Neural cell (in vitro differentiated cells): ENCODE measurements around the gene RAI14.

Source experiments
- EZH2 ChIP-seq: fragments of 200-600, 300-800 bp; shearing (Covaris generic), sonication (generic); IDR thresholded peaks from 2 replicates; pipeline ENCODE4 v1.6.1; 2014; ENCODE audit warnings: antibody characterized with exemption, low read length, borderline replicate concordance, mild to moderate bottlenecking; ENCODE audit not compliant: insufficient read depth, poor library complexity, severe bottlenecking
- MXI1 ChIP-seq: fragments of 450-650 bp; conservative IDR thresholded peaks from 2 replicates; pipeline ENCODE4 v1.6.1; 2014; ENCODE audit warnings: antibody characterized with exemption, mild to moderate bottlenecking; ENCODE audit not compliant: poor library complexity, severe bottlenecking
- RAD21 ChIP-seq: fragments of 450-650 bp; conservative IDR thresholded peaks from 2 replicates; pipeline ENCODE4 v1.6.1; 2014; ENCODE audit warnings: antibody characterized with exemption, mild to moderate bottlenecking, moderate library complexity
- TAF1 ChIP-seq: IDR thresholded peaks from 2 replicates; pipeline ENCODE4 v1.6.1; 2012; ENCODE audit warnings: low read depth
- TF ChIP-seq, protein P1 (sequence below): fragments of 450-650 bp; IDR thresholded peaks from 2 replicates; pipeline ENCODE4 v1.5.1; 2014; ENCODE audit warnings: antibody characterized with exemption, mild to moderate bottlenecking, moderate library complexity; ENCODE audit not compliant: poor library complexity, severe bottlenecking
- TF ChIP-seq, protein P2 (sequence below): IDR thresholded peaks from 2 replicates; pipeline ENCODE4 v1.6.1; 2012; ENCODE audit warnings: borderline replicate concordance

DNA sequence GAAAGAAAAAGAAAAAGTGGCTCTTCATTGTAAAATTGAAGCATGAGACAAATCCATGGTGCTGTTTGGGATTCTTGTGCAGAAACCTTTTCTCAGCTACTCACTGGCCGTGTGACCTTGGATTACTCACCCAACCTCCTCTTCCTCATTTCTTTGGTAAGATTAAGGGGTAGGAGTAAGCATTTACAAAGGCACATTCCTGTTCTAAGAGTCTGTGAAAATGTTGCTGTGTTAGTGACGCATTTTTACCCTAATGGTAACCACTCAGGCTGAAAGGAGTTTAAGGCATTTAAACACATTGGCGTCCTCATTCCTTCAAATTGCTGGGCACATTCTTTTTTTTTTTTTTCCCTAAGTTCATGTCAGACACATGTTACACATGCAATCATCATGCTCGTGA, 4.3 kb downstream of the RAI14 start:
- TF ChIP-seq, protein P1, sequence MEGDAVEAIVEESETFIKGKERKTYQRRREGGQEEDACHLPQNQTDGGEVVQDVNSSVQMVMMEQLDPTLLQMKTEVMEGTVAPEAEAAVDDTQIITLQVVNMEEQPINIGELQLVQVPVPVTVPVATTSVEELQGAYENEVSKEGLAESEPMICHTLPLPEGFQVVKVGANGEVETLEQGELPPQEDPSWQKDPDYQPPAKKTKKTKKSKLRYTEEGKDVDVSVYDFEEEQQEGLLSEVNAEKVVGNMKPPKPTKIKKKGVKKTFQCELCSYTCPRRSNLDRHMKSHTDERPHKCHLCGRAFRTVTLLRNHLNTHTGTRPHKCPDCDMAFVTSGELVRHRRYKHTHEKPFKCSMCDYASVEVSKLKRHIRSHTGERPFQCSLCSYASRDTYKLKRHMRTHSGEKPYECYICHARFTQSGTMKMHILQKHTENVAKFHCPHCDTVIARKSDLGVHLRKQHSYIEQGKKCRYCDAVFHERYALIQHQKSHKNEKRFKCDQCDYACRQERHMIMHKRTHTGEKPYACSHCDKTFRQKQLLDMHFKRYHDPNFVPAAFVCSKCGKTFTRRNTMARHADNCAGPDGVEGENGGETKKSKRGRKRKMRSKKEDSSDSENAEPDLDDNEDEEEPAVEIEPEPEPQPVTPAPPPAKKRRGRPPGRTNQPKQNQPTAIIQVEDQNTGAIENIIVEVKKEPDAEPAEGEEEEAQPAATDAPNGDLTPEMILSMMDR: no peak
- TF ChIP-seq EZH2 (no peak), RAD21 (no peak), TAF1 (no peak), MXI1 (no peak)
- TF ChIP-seq, protein P2, sequence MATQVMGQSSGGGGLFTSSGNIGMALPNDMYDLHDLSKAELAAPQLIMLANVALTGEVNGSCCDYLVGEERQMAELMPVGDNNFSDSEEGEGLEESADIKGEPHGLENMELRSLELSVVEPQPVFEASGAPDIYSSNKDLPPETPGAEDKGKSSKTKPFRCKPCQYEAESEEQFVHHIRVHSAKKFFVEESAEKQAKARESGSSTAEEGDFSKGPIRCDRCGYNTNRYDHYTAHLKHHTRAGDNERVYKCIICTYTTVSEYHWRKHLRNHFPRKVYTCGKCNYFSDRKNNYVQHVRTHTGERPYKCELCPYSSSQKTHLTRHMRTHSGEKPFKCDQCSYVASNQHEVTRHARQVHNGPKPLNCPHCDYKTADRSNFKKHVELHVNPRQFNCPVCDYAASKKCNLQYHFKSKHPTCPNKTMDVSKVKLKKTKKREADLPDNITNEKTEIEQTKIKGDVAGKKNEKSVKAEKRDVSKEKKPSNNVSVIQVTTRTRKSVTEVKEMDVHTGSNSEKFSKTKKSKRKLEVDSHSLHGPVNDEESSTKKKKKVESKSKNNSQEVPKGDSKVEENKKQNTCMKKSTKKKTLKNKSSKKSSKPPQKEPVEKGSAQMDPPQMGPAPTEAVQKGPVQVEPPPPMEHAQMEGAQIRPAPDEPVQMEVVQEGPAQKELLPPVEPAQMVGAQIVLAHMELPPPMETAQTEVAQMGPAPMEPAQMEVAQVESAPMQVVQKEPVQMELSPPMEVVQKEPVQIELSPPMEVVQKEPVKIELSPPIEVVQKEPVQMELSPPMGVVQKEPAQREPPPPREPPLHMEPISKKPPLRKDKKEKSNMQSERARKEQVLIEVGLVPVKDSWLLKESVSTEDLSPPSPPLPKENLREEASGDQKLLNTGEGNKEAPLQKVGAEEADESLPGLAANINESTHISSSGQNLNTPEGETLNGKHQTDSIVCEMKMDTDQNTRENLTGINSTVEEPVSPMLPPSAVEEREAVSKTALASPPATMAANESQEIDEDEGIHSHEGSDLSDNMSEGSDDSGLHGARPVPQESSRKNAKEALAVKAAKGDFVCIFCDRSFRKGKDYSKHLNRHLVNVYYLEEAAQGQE: no peak
